WERI-Rb-1 (cell line): ENCODE results near the gene MMP7.
"Not testable (repeated sequence)": the region's sequence is repeated elsewhere in the genome, so short reads cannot be mapped to it uniquely, and the experiment has no call there.

ENCODE experiments used
- DNase-seq: peaks from one replicate; pipeline ENCODE4 v3.0.0-alpha.2; 2020
- H3K27ac ChIP-seq: fragments of 250-450 bp; sonication (Bioruptor Pico); 2 replicates; pipeline ENCODE4 v1.5.1; 2020; ENCODE audit warnings: mild to moderate bottlenecking, moderate library complexity
- H3K27me3 ChIP-seq: fragments of 250-450 bp; sonication (Bioruptor Pico); 2 replicates; pipeline ENCODE4 v1.5.1; 2021; ENCODE audit warnings: mild to moderate bottlenecking, low read depth, moderate library complexity; ENCODE audit not compliant: insufficient read depth, severe bottlenecking
- H3K36me3 ChIP-seq: fragments of 250-450 bp; sonication (Bioruptor Pico); 2 replicates; pipeline ENCODE4 v1.5.1; 2020; ENCODE audit warnings: mild to moderate bottlenecking, moderate library complexity
- H3K4me3 ChIP-seq: 2 replicates; pipeline ENCODE4 v1.5.1; 2011; ENCODE audit warnings: low read depth, mild to moderate bottlenecking, control low read depth, low read length
- H3K9me3 ChIP-seq: fragments of 250-450 bp; sonication (Bioruptor Pico); 2 replicates; pipeline ENCODE4 v1.5.1; 2021; ENCODE audit warnings: mild to moderate bottlenecking, moderate library complexity; ENCODE audit not compliant: severe bottlenecking
- CTCF ChIP-seq: IDR thresholded peaks from 2 replicates; pipeline ENCODE4 v1.5.1; 2011; ENCODE audit warnings: low read depth, mild to moderate bottlenecking, control low read depth, inconsistent platforms, low read length

MMP7 gene

GRCh38 chr11:102517670-102518069 lies 12.9 kb downstream of the MMP7 start:
- H3K27me3 ChIP-seq: no peaks in the 10 kb centered on the region
- H3K4me3 ChIP-seq: no peak overlapping the region
- no peaks in the 10 kb centered on the region for H3K36me3 ChIP-seq
- H3K9me3 ChIP-seq: no peaks in the 10 kb centered on the region
- no peak for TF ChIP-seq CTCF
- no peak overlapping the region for H3K27ac ChIP-seq
- DNase-seq: no peak

- Histone ChIP-seq H3K9me3 (no peaks in the 10 kb centered on the region), H3K4me3 (no peak overlapping the region), H3K36me3 (no peaks in the 10 kb centered on the region), H3K27ac (no peak overlapping the region), H3K27me3 (no peaks in the 10 kb centered on the region)
- no peak for DNase-seq
- no peak for TF ChIP-seq CTCF
These were observed 14.4 kb downstream of the MMP7 start for GRCh38 chr11:102516179-102516578.

- no peak overlapping the region for H3K4me3 ChIP-seq
- no peak overlapping the region for H3K27ac ChIP-seq
- no peak for DNase-seq
- H3K36me3 ChIP-seq: no peaks in the 10 kb centered on the region
- no peak for TF ChIP-seq CTCF
- H3K9me3 ChIP-seq: no peaks in the 10 kb centered on the region
- H3K27me3 ChIP-seq: no peaks in the 10 kb centered on the region
These were observed 16.7 kb downstream of the MMP7 start for GRCh38 chr11:102513869-102514268.

GRCh38 chr11:102510439-102511135 lies 20.0 kb downstream of the MMP7 start:
- H3K4me3 ChIP-seq: no peak overlapping the region
- no peaks in the 10 kb centered on the region for H3K36me3 ChIP-seq
- no peak for DNase-seq
- H3K27ac ChIP-seq: no peak overlapping the region
- H3K9me3 ChIP-seq: no peaks in the 10 kb centered on the region
- no peak for TF ChIP-seq CTCF
- no peaks in the 10 kb centered on the region for H3K27me3 ChIP-seq

- not testable (repeated sequence) for H3K36me3 ChIP-seq, H3K4me3 ChIP-seq, H3K27me3 ChIP-seq, H3K27ac ChIP-seq, DNase-seq, H3K9me3 ChIP-seq
These were observed 27.7 kb downstream of the MMP7 start for GRCh38 chr11:102502831-102503230.

GRCh38 chr11:102500829-102501228 lies 29.7 kb downstream of the MMP7 start:
- H3K4me3 ChIP-seq: no peak overlapping the region
- no peaks in the 10 kb centered on the region for H3K27me3 ChIP-seq
- TF ChIP-seq CTCF: no peak
- no peaks in the 10 kb centered on the region for H3K9me3 ChIP-seq
- no peaks in the 10 kb centered on the region for H3K36me3 ChIP-seq
- no peak overlapping the region for H3K27ac ChIP-seq
- no peak for DNase-seq
